GM12878 (cell line): ENCODE data around the gene MSH4.

Source experiments
- ATF3 ChIP-seq: IDR thresholded peaks from 2 replicates; pipeline ENCODE4 v1.6.1; 2011; ENCODE audit warnings: low read depth, mild to moderate bottlenecking, low read length, moderate library complexity, borderline replicate concordance; ENCODE audit errors: extremely low read depth
- CTCF ChIP-seq, 3 experiments: IDR thresholded peaks in 2 of 3; conservative IDR thresholded peaks in 1 of 3; 2 replicates each; pipeline ENCODE4 v1.5.1; 2011; ENCODE audit warnings: low read depth in 3 of 3, low read length in 3 of 3, mild to moderate bottlenecking in 3 of 3, control low read depth in 2 of 3, moderate library complexity in 2 of 3, inconsistent platforms in 1 of 3, mixed read lengths in 1 of 3; ENCODE audit not compliant: control insufficient read depth in 2 of 3, insufficient read depth in 1 of 3; ENCODE audit errors: extremely low read depth in 1 of 3
- E4F1 ChIP-seq: fragments of 450-650 bp; IDR thresholded peaks from 2 replicates; pipeline ENCODE4 v1.6.1; 2018; ENCODE audit warnings: borderline replicate concordance, mild to moderate bottlenecking; ENCODE audit not compliant: partially characterized antibody
- EP300 ChIP-seq, 2 experiments: fragments of 150-350 bp in 1 of 2; IDR thresholded peaks; 2 replicates each; pipeline ENCODE4 v1.6.1; 2011 to 2012; ENCODE audit warnings: low read depth in 2 of 2, low read length in 2 of 2, borderline replicate concordance in 1 of 2, improper control_type of control experiment in 1 of 2, inconsistent platforms in 1 of 2; ENCODE audit not compliant: control insufficient read depth in 1 of 2
- EZH2 ChIP-seq: IDR thresholded peaks from 2 replicates; pipeline ENCODE4 v1.6.1; 2012; ENCODE audit warnings: low read depth, mild to moderate bottlenecking, control low read depth, inconsistent platforms, low read length, borderline replicate concordance; ENCODE audit not compliant: control insufficient read depth
- KDM1A ChIP-seq: fragments of 200-600 bp; sonication (generic); IDR thresholded peaks from 2 replicates; pipeline ENCODE4 v1.6.1; 2016; ENCODE audit warnings: borderline replicate concordance
- MTA3 ChIP-seq: IDR thresholded peaks from 2 replicates; pipeline ENCODE4 v1.6.1; 2012; ENCODE audit warnings: low read length, inconsistent platforms, borderline replicate concordance
- POLR2A ChIP-seq: IDR thresholded peaks from 2 replicates; pipeline ENCODE4 v1.6.1; 2011; ENCODE audit warnings: low read depth, mild to moderate bottlenecking, low read length
- POLR2AphosphoS5 ChIP-seq: IDR thresholded peaks from 2 replicates; pipeline ENCODE4 v1.6.1; 2011; ENCODE audit warnings: mild to moderate bottlenecking, low read length, inconsistent platforms
- SMC3 ChIP-seq: IDR thresholded peaks from 2 replicates; pipeline ENCODE4 v1.6.1; 2011; ENCODE audit warnings: low read length, improper control_type of control experiment, borderline replicate concordance
- ZSCAN29 ChIP-seq: fragments of 450-650 bp; IDR thresholded peaks from 2 replicates; pipeline ENCODE4 v1.6.1; 2017; ENCODE audit warnings: mild to moderate bottlenecking, moderate library complexity

GRCh38 chr1:75908717-75909152, 112.1 kb downstream of the MSH4 start:
- TF ChIP-seq ATF3 = no peak
- TF ChIP-seq KDM1A = no peak
- TF ChIP-seq E4F1 = no peak
- peak; percentile 45 to 69 (median 53); a peak in 4 of 6 replicates for TF ChIP-seq CTCF (IDR thresholded peaks at IDR 0.05 in 2 of 3, conservative IDR thresholded peaks at IDR 0.05 in 1 of 3; ENCODE audit: control insufficient read depth in 2 of 3, extremely low read depth in 1 of 3, insufficient read depth in 1 of 3, low read depth in 3 of 3, low read length in 3 of 3)
- no peak for TF ChIP-seq EZH2
- no peak for TF ChIP-seq EP300 (IDR thresholded peaks at IDR 0.05; ENCODE audit: borderline replicate concordance in 1 of 2, control insufficient read depth in 1 of 2, low read depth in 2 of 2, low read length in 2 of 2)
- TF ChIP-seq ZSCAN29 = no peak
- peak; percentile 64; the same call in 1 of the 2 replicates for TF ChIP-seq SMC3
- no peak for TF ChIP-seq POLR2A
- TF ChIP-seq POLR2AphosphoS5 = no peak
- no peak for TF ChIP-seq MTA3
